ENCODE data around the gene PTPRN2.

PTPRN2 gene

DNA sequence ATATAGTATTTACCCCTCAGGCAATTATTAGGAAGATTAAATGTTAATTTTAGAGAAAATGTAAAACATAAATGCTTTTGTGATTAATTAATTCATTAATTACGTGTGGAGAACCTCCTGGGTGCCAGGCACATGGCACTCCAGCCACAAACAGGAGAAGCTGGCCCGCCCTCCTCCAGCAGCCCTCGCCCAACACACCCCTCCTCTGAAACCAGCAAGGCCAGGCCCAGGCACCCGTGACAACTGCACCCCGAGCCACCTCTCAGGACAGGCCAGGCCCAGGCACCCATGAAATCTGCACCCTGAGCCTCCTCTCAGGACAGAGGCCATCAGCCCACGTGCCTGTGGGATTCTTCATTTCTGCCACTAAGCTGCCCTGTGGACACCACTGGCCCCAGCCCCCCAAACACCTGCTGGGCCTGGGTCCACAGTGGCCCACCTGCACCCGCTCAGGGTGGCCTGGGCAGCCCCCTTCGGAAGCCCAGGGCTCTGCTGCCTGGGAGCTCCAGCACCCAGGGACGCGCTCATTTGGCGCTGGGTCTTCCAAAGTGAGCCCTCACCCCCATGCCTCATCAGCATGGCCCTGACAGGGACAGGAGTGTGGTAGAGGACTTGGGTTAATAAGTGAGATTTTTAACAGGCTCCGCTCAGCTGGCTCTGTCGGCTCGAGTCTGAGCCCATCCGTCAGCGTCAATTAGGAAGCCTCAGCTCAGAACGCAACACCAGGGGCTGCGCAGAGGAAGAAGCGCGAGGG, 768.7 kb downstream of the PTPRN2 start:
- no peak overlapping the region for H3K4me3 ChIP-seq (ENCODE audit: low read depth, low read length)
- no peak for TF ChIP-seq CTCF (IDR thresholded peaks at IDR 0.05; ENCODE audit: low read depth, low read length)

- TF ChIP-seq CTCF (IDR thresholded peaks at IDR 0.05; ENCODE audit: low read depth, low read length) = no peak
- no peak overlapping the region for H3K4me3 ChIP-seq (ENCODE audit: low read depth, low read length)
Observed at GRCh38 chr7:157817944-157818700, 769.5 kb downstream of the PTPRN2 start.

DNA sequence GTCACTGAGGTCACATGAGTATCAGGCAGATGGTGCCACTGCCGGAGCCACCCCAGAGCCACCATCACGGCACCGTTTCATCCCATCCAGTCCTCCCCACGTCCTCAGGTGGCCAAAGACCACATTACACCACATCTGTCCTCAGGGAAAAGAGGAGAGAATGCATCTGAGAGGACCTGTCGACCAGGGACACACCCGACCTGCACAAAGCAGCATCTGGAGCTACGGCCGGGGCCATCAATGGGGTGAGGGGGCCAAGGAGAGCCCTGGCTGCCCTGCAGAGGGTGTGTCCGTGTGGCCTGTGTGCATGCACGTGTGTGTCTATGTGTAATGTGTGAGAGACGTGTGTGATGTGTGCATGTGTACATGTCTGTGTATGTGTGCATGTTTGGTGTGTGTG, 770.2 kb downstream of the PTPRN2 start:
- no peak for TF ChIP-seq CTCF (IDR thresholded peaks at IDR 0.05; ENCODE audit: low read depth, low read length)
- no peak overlapping the region for H3K4me3 ChIP-seq (ENCODE audit: low read depth, low read length)

GRCh38 chr7:157816526-157817250, 770.9 kb downstream of the PTPRN2 start:
- TF ChIP-seq CTCF (IDR thresholded peaks at IDR 0.05; ENCODE audit: low read depth, low read length) = no peak
- H3K4me3 ChIP-seq (ENCODE audit: low read depth, low read length) = no peak overlapping the region

DNA sequence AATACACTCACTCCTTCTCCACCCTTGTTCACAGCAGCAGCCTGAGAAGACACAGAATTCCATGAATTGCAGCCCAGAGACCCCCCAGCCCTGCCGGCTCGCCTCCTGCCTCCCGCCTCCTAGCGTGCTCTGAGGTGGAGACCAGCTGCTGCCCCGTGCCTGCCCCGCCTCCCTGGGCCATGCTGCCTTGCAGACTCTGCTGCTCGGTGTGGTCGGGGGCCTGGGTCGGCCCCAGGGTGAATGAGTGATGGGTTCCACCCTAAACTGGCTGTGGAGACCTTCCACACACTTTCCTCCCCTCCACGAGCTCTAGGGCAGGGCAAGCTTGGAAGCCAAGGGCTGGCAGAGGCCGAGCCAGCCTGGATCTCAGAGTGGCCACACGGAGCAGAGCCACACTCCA, 771.5 kb downstream of the PTPRN2 start:
- TF ChIP-seq CTCF (IDR thresholded peaks at IDR 0.05; ENCODE audit: low read depth, low read length) = no peak

DNA sequence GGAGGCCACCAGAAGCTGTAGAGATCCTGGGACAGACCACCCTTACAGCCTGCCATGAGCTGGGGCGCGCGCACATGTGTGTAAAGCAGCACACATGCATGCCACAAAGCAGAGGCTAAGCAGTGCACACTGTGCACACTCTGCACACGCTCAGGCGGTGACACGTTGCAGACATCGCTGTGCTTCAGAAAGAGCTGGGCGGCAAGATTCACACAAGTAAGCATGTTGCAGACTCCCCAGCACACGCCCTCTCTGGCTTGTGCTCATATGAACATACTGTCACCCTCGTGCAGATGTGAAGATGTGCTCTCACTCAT, 772.0 kb downstream of the PTPRN2 start:
- no peak for TF ChIP-seq CTCF (IDR thresholded peaks at IDR 0.05; ENCODE audit: low read depth, low read length)
- H3K4me3 ChIP-seq (ENCODE audit: low read depth, low read length) = no peak overlapping the region

More for the DNA sequence above, 771.5 kb downstream of the PTPRN2 start:
- H3K4me3 ChIP-seq (ENCODE audit: low read depth, low read length) = no peak overlapping the region

Data from WI38 (cell line).